ENCODE data around the gene NRN1. TPM values are rescaled to one million over a fixed set of nuclear protein-coding genes. Genes with fewer than 3 reads are reported as not detected.
A peak's percentile ranks its signal among the peaks of the same experiment; 100 is the strongest.

Gene NRN1
- total RNA-seq (2014; rRNA removed; shearing (Covaris generic)) (78.5 and 94.6 TPM in 2 replicates), polyA plus RNA-seq (2016; fragmentation: Nextera tagmentation; extraction: Ambion mirVana) (50.5 and 51.8 TPM in 2 replicates)

GRCh38 chr6:6006428-6007365 lies at the start of gene NRN1:
NRN1 (minus strand) TSS chr6:6006925; CDS start chr6:6006749, 176 bp downstream.
- Histone ChIP-seq H3K9me3 (ENCODE audit: low read depth) (no peaks in the 10 kb centered on the region), H3K4me1 (ENCODE audit: insufficient read depth) (0 out of 2 replicates have a peak, but pooled peaks cover 5% of the 10 kb centered on the region), H3K79me2 (ENCODE audit: insufficient read depth) (peaks cover 50% of the 10 kb centered on the region), H3F3A (ENCODE audit: insufficient read depth) (peaks cover 17% of the 10 kb centered on the region), H2AFZ (peak within 1 kb of the TSS; percentile 96), H3K27me3 (replicated peaks; ENCODE audit: insufficient read depth) (no peaks in the 10 kb centered on the region), H3K4me3 (peak within 1 kb of the TSS; percentile 100), H3K36me3 (ENCODE audit: low read depth) (no peaks in the 10 kb centered on the region), H3K9me2 (ENCODE audit: insufficient read depth) (no peaks in the 10 kb centered on the region), H3K9ac (peak within 1 kb of the TSS; percentile 94), H3K4me2 (ENCODE audit: unreplicated experiment) (peak within 1 kb of the TSS; percentile 95), H4K20me1 (ENCODE audit: insufficient read depth) (no peaks in the 10 kb centered on the region), H3K27ac (peak within 1 kb of the TSS; percentile 90)
- TF ChIP-seq EZH2 (IDR thresholded peaks at IDR 0.05; ENCODE audit: insufficient read depth, poor library complexity, severe bottlenecking) (no peak), EZH2phosphoT487 (IDR thresholded peaks at IDR 0.05; ENCODE audit: insufficient read depth, low read depth) (no peak)
- in situ Hi-C loops (cut with MboI): no loop called here
- WGBS, 2 experiments (ENCODE audit: low coverage in 1 of 2, low lambda C conversion rate in 2 of 2, missing lambda C conversion rate in 2 of 2): 1 to 2% methylated on average over 43 to 51 of the region's 51 CpGs
- peak; percentile 91 for DNase-seq

DNA sequence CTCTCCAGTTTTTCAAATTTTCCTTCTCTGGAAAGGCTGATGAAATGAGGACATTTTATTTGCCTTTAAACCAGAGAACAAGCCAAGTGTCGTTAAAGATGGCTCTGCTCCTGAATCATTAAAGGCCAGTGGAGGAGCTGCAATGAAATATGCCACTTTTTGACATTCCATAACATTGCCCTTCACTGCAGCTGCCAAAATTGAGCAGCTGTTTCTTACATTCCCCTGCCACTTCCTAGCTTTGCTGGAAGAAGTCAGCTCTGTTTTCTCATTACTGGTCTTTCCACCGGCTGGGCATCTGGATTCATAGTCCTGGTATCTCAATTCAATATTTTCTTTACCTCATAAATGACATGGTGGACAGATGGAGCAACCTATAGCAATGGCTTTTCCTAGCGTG lies 45.5 kb upstream of the NRN1 start:
- H3K9me3 ChIP-seq (ENCODE audit: low read depth): no peaks in the 10 kb centered on the region
- no peak overlapping the region for H3K4me3 ChIP-seq
- no peaks in the 10 kb centered on the region for H3K36me3 ChIP-seq (ENCODE audit: low read depth)
- H3K4me1 ChIP-seq (ENCODE audit: insufficient read depth): no peaks in the 10 kb centered on the region
- H3K4me2 ChIP-seq (ENCODE audit: unreplicated experiment): no peak overlapping the region
- in situ Hi-C loops (cut with MboI): loop anchor here (25.0 kb wide), 1 partner anchor 485 kb away; no protein-coding TSS in a partner anchor
- TF ChIP-seq EZH2 (IDR thresholded peaks at IDR 0.05; ENCODE audit: insufficient read depth, poor library complexity, severe bottlenecking) (no peak), EZH2phosphoT487 (IDR thresholded peaks at IDR 0.05; ENCODE audit: insufficient read depth, low read depth) (no peak)
- no peak overlapping the region for H2AFZ ChIP-seq
- H3K9ac ChIP-seq: no peak overlapping the region
- no peaks in the 10 kb centered on the region for H3F3A ChIP-seq (ENCODE audit: insufficient read depth)
- 8 to 13% methylated on average over 3 of the region's 3 CpGs for WGBS, 2 experiments (ENCODE audit: low coverage in 1 of 2, low lambda C conversion rate in 2 of 2, missing lambda C conversion rate in 2 of 2)
- no peaks in the 10 kb centered on the region for H4K20me1 ChIP-seq (ENCODE audit: insufficient read depth)
- no peak for DNase-seq
- no peak overlapping the region for H3K27ac ChIP-seq
- peaks cover 21% of the 10 kb centered on the region for H3K27me3 ChIP-seq (replicated peaks; ENCODE audit: insufficient read depth)
- H3K9me2 ChIP-seq (ENCODE audit: insufficient read depth): no peaks in the 10 kb centered on the region
- no peaks in the 10 kb centered on the region for H3K79me2 ChIP-seq (ENCODE audit: insufficient read depth)

DNA sequence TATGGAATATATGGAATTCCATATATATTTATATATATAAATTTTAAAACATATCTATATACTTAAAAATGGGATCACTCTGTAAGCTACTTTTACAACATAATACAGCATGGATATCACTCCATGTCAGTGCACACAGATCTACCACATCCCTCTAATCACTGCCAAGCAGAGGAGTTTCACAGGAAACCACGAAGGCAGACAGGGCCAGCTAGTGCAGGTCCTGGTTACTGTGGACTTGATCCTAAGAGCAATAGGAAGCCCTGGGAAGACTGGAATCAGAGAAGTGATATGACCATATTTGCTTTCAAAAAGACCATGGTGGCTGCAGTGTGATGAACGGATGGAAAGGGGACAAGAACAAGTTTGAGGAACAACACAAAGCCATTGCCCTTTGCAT lies 40.0 kb upstream of the NRN1 start:
- no peaks in the 10 kb centered on the region for H3K4me1 ChIP-seq (ENCODE audit: insufficient read depth)
- no peak overlapping the region for H3K4me3 ChIP-seq
- 60 to 68% methylated on average over 2 of the region's 2 CpGs for WGBS, 2 experiments (ENCODE audit: low coverage in 1 of 2, low lambda C conversion rate in 2 of 2, missing lambda C conversion rate in 2 of 2)

DNA sequence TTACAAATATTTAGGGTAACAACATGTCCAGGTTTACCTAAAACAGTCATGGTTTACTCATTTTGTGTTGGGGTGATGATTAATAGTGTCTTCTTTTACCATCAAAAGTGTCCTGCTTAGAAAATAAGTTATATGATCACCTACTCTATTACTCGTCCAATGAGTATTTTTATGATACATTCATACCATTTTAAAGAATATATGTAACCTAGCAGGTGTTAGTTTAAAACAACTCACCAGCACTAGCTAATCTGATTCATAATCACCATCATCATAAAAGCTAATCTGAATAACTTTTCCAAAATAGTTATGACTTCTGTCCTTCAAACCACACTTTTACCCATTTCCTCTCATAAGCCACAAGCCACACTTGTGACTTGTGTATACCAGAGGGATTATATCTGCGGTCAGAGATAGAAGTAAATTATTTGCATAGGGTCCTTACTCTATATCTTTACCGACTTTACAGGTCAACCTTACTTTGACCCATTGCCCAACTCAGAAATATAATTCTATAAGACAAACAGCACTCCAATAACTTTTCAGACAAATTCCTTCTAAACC lies 33.3 kb upstream of the NRN1 start:
- 45 to 52% methylated on average over 3 of the region's 3 CpGs for WGBS, 2 experiments (ENCODE audit: low coverage in 1 of 2, low lambda C conversion rate in 2 of 2, missing lambda C conversion rate in 2 of 2)
- Histone ChIP-seq H3F3A (ENCODE audit: insufficient read depth) (no peaks in the 10 kb centered on the region), H3K36me3 (ENCODE audit: low read depth) (no peaks in the 10 kb centered on the region), H4K20me1 (ENCODE audit: insufficient read depth) (no peaks in the 10 kb centered on the region), H3K4me3 (no peak overlapping the region), H3K9me2 (ENCODE audit: insufficient read depth) (no peaks in the 10 kb centered on the region), H2AFZ (no peak overlapping the region), H3K9me3 (ENCODE audit: low read depth) (no peaks in the 10 kb centered on the region), H3K9ac (no peak overlapping the region), H3K4me1 (ENCODE audit: insufficient read depth) (no peaks in the 10 kb centered on the region), H3K79me2 (ENCODE audit: insufficient read depth) (no peaks in the 10 kb centered on the region), H3K27me3 (replicated peaks; ENCODE audit: insufficient read depth) (no peaks in the 10 kb centered on the region), H3K27ac (no peak overlapping the region), H3K4me2 (ENCODE audit: unreplicated experiment) (no peak overlapping the region)
- no peak for TF ChIP-seq EZH2 (IDR thresholded peaks at IDR 0.05; ENCODE audit: insufficient read depth, poor library complexity, severe bottlenecking)
- no peak for TF ChIP-seq EZH2phosphoT487 (IDR thresholded peaks at IDR 0.05; ENCODE audit: insufficient read depth, low read depth)
- no peak for DNase-seq
- in situ Hi-C loops (cut with MboI): no loop called here

More for the DNA sequence above, 40.0 kb upstream of the NRN1 start:
- Histone ChIP-seq H3K27me3 (replicated peaks; ENCODE audit: insufficient read depth) (0 out of 2 replicates have a peak, but pooled peaks cover 11% of the 10 kb centered on the region), H3F3A (ENCODE audit: insufficient read depth) (no peaks in the 10 kb centered on the region), H3K9ac (no peak overlapping the region), H3K9me3 (ENCODE audit: low read depth) (no peaks in the 10 kb centered on the region), H3K27ac (no peak overlapping the region), H2AFZ (no peak overlapping the region), H3K36me3 (ENCODE audit: low read depth) (no peaks in the 10 kb centered on the region), H4K20me1 (ENCODE audit: insufficient read depth) (no peaks in the 10 kb centered on the region), H3K4me2 (ENCODE audit: unreplicated experiment) (no peak overlapping the region), H3K9me2 (ENCODE audit: insufficient read depth) (no peaks in the 10 kb centered on the region), H3K79me2 (ENCODE audit: insufficient read depth) (no peaks in the 10 kb centered on the region)
- in situ Hi-C loops (cut with MboI): no loop called here
- DNase-seq: peak; percentile 26
- TF ChIP-seq EZH2 (IDR thresholded peaks at IDR 0.05; ENCODE audit: insufficient read depth, poor library complexity, severe bottlenecking): no peak

Measured in GM23248 (cell line).